Fibroblast of peridontal ligament (primary cell): Measurements from ENCODE around the gene TRAPPC4.

ENCODE experiments used
- DNase-seq: peaks from one replicate; pipeline ENCODE4 v3.0.0-alpha.2; 2010; ENCODE audit errors: extremely low read depth

TRAPPC4 gene

GRCh38 chr11:119014209-119014924 is 4.2 kb upstream of the TRAPPC4 start:
- DNase-seq, result no peak

- DNase-seq, result no peak
These were observed 3.4 kb upstream of the TRAPPC4 start for GRCh38 chr11:119015054-119015611.

- DNase-seq, result no peak
These were observed 2.2 kb upstream of the TRAPPC4 start for GRCh38 chr11:119016216-119017009.

- DNase-seq, result peak; percentile 26
These were observed 1.2 kb upstream of the TRAPPC4 start for GRCh38 chr11:119017377-119017776.

- no peak for DNase-seq
These were observed 1.4 kb downstream of the TRAPPC4 start for GRCh38 chr11:119019996-119020395.

GRCh38 chr11:119021631-119022030 is 3.1 kb downstream of the TRAPPC4 start:
- DNase-seq, result no peak

GRCh38 chr11:119023741-119024140 is 5.2 kb downstream of the TRAPPC4 start:
- DNase-seq, result no peak

GRCh38 chr11:119024430-119025098 is 6.0 kb downstream of the TRAPPC4 start:
- no peak for DNase-seq

- no peak for DNase-seq
These were observed 6.5 kb downstream of the TRAPPC4 start for GRCh38 chr11:119025099-119025473.

- no peak for DNase-seq
These were observed 7.0 kb downstream of the TRAPPC4 start for GRCh38 chr11:119025541-119025940.

- DNase-seq, result no peak
These were observed 7.6 kb downstream of the TRAPPC4 start for GRCh38 chr11:119025978-119026766.

GRCh38 chr11:119026970-119027369 is 8.4 kb downstream of the TRAPPC4 start:
- DNase-seq, result no peak

- no peak for DNase-seq
These were observed 9.2 kb downstream of the TRAPPC4 start for GRCh38 chr11:119027561-119028345.

GRCh38 chr11:119028346-119029068 is 9.9 kb downstream of the TRAPPC4 start:
- DNase-seq, result no peak

- no peak for DNase-seq
These were observed 10.4 kb downstream of the TRAPPC4 start for GRCh38 chr11:119029069-119029339.

GRCh38 chr11:119029340-119030028 is 10.9 kb downstream of the TRAPPC4 start:
- peak; percentile 6 for DNase-seq

- DNase-seq, result no peak
These were observed 11.4 kb downstream of the TRAPPC4 start for GRCh38 chr11:119030029-119030328.

- peak; percentile 95 for DNase-seq
These were observed 11.9 kb downstream of the TRAPPC4 start, which contains the start of gene SLC37A4 for GRCh38 chr11:119030329-119031047. SLC37A4 (minus strand) TSS chr11:119030877.

- no peak for DNase-seq
These were observed 13.3 kb downstream of the TRAPPC4 start for GRCh38 chr11:119031912-119032280.
